IMR-90 (cell line): ENCODE data around the gene CPNE2. TPM values are rescaled to one million over a fixed set of nuclear protein-coding genes. Genes with fewer than 3 reads are reported as not detected.

Experiments used
- ATAC-seq: fragments of 200-7000 bp; cut with Tn5 transposase; 2 replicates; pipeline ENCODE4 v1.9.1; 2020; ENCODE audit warnings: low read depth, mild to moderate bottlenecking, moderate library complexity
- BruUV-seq: library from RNA; stranded (reverse); fragments of 400-500 nt; replicated peaks from 2 replicates; lab custom pipeline; 2021; lab: Mats Ljungman, UMichigan
- CTCF ChIA-PET: fragments of 300-600 bp; formaldehyde crosslinking; extraction: SDS; loops from one replicate; lab custom pipeline; 2021; ENCODE audit warnings: antibody characterized with exemption; lab: Yijun Ruan, JAX
- POLR2A ChIA-PET: fragments of 300-600 bp; sonication (Branson Sonifier 250); formaldehyde crosslinking; loops from one replicate; lab custom pipeline; 2022; ENCODE audit warnings: antibody characterized with exemption; ENCODE audit not compliant: unreplicated experiment; lab: Charles Lee
- DNase-seq: peaks from one replicate; pipeline ENCODE4 v3.0.0; 2013
- H2AFZ ChIP-seq: replicated peaks from 2 replicates; pipeline ENCODE3; 2013; ENCODE audit warnings: low read length, mild to moderate bottlenecking; ENCODE audit not compliant: poor library complexity
- H2AK5ac ChIP-seq: 2 replicates; pipeline ENCODE4 v1.6.1; 2013; ENCODE audit warnings: low read depth, low read length, inconsistent platforms
- H2AK9ac ChIP-seq: replicated peaks from 2 replicates; pipeline ENCODE3; 2013; ENCODE audit warnings: mild to moderate bottlenecking, low read depth, low read length, moderate library complexity; ENCODE audit not compliant: poor library complexity
- H2BK120ac ChIP-seq: 2 replicates; pipeline ENCODE4 v1.6.1; 2013; ENCODE audit warnings: low read depth, low read length, inconsistent platforms
- H2BK15ac ChIP-seq: 3 replicates; pipeline ENCODE4 v1.6.1; 2013; ENCODE audit warnings: low read depth, low read length, inconsistent platforms
- H2BK20ac ChIP-seq: 2 replicates; pipeline ENCODE4 v1.6.1; 2013; ENCODE audit warnings: low read depth, mild to moderate bottlenecking, inconsistent platforms, low read length, moderate library complexity
- H2BK5ac ChIP-seq: 2 replicates; pipeline ENCODE4 v1.6.1; 2013; ENCODE audit warnings: mild to moderate bottlenecking, low read depth, low read length, inconsistent platforms; ENCODE audit not compliant: poor library complexity, severe bottlenecking
- H3K14ac ChIP-seq: replicated peaks from 2 replicates; pipeline ENCODE4 v1.6.1; 2013; ENCODE audit warnings: low read depth, low read length, inconsistent platforms
- H3K18ac ChIP-seq: 2 replicates; pipeline ENCODE4 v1.6.1; 2013; ENCODE audit warnings: low read depth, low read length, control low read depth
- H3K23ac ChIP-seq: 2 replicates; pipeline ENCODE4 v1.6.1; 2013; ENCODE audit warnings: low read depth, low read length, inconsistent platforms
- H3K27ac ChIP-seq: 2 replicates; pipeline ENCODE4 v1.5.1; 2013; ENCODE audit warnings: mild to moderate bottlenecking, control low read depth, low read length; ENCODE audit not compliant: insufficient read depth
- H3K27me3 ChIP-seq: 2 replicates; pipeline ENCODE4 v1.6.1; 2013; ENCODE audit warnings: low read length; ENCODE audit not compliant: control insufficient read depth, insufficient read depth
- H3K36me3 ChIP-seq: 2 replicates; pipeline ENCODE4 v1.6.1; 2013; ENCODE audit warnings: low read length, mixed read lengths; ENCODE audit not compliant: control insufficient read depth, insufficient read depth
- H3K4ac ChIP-seq: 2 replicates; pipeline ENCODE4 v1.6.1; 2013; ENCODE audit warnings: low read depth, low read length, inconsistent platforms
- H3K4me1 ChIP-seq: 2 replicates; pipeline ENCODE4 v1.6.1; 2013; ENCODE audit warnings: low read length, mixed read lengths; ENCODE audit not compliant: control insufficient read depth, insufficient read depth
- H3K4me2 ChIP-seq: 2 replicates; pipeline ENCODE4 v1.6.1; 2013; ENCODE audit warnings: low read depth, mild to moderate bottlenecking, control low read depth, low read length, moderate library complexity
- H3K4me3 ChIP-seq: 2 replicates; pipeline ENCODE4 v1.5.1; 2013; ENCODE audit warnings: low read depth, mild to moderate bottlenecking, control low read depth, low read length, moderate library complexity; ENCODE audit not compliant: insufficient read depth
- H3K56ac ChIP-seq: 2 replicates; pipeline ENCODE4 v1.6.1; 2013; ENCODE audit warnings: low read length, inconsistent platforms; ENCODE audit not compliant: insufficient read depth; ENCODE audit errors: extremely low read depth
- H3K79me1 ChIP-seq, 2 experiments: 2 replicates each; pipeline ENCODE4 v1.6.1; 2013; ENCODE audit warnings: low read length in 2 of 2, inconsistent platforms in 1 of 2, low read depth in 1 of 2
- H3K9ac ChIP-seq: 2 replicates; pipeline ENCODE4 v1.6.1; 2013; ENCODE audit warnings: low read depth, low read length, control low read depth
- H3K9me1 ChIP-seq: 2 replicates; pipeline ENCODE4 v1.6.1; 2013; ENCODE audit warnings: low read length, inconsistent platforms; ENCODE audit not compliant: insufficient read depth
- H3K9me3 ChIP-seq: 2 replicates; pipeline ENCODE4 v1.6.1; 2013; ENCODE audit warnings: low read length; ENCODE audit not compliant: control insufficient read depth, insufficient read depth
- H4K20me1 ChIP-seq: 2 replicates; pipeline ENCODE4 v1.6.1; 2013; ENCODE audit warnings: low read length, inconsistent platforms; ENCODE audit not compliant: insufficient read depth
- H4K5ac ChIP-seq: 2 replicates; pipeline ENCODE4 v1.6.1; 2013; ENCODE audit warnings: mild to moderate bottlenecking, low read depth, low read length, control low read depth
- H4K8ac ChIP-seq, 2 experiments: 2 replicates each; pipeline ENCODE4 v1.6.1; 2013; ENCODE audit warnings: low read depth in 2 of 2, low read length in 2 of 2, control low read depth in 1 of 2, inconsistent platforms in 1 of 2
- H4K91ac ChIP-seq: 2 replicates; pipeline ENCODE4 v1.6.1; 2013; ENCODE audit warnings: low read depth, low read length, inconsistent platforms; ENCODE audit not compliant: insufficient read depth
- BHLHE40 ChIP-seq: fragments of 150-350 bp; IDR thresholded peaks from 2 replicates; pipeline ENCODE4 v1.6.1; 2016; ENCODE audit warnings: mild to moderate bottlenecking, low read depth, low read length
- CEBPB ChIP-seq: IDR thresholded peaks from 2 replicates; pipeline ENCODE4 v1.6.1; 2012; ENCODE audit warnings: low read depth, low read length, improper control_type of control experiment
- CHD1 ChIP-seq: IDR thresholded peaks from 2 replicates; pipeline ENCODE4 v1.6.1; 2012; ENCODE audit warnings: low read depth, low read length, improper control_type of control experiment
- CTCF ChIP-seq: conservative IDR thresholded peaks from 2 replicates; pipeline ENCODE4 v1.5.1; 2012; ENCODE audit warnings: mild to moderate bottlenecking, low read depth, low read length, improper control_type of control experiment
- ELK1 ChIP-seq: fragments of 150-350 bp; IDR thresholded peaks from 2 replicates; pipeline ENCODE4 v1.6.1; 2016; ENCODE audit warnings: low read depth, mild to moderate bottlenecking, low read length, moderate library complexity, borderline replicate concordance
- FOS ChIP-seq: fragments of 150-350 bp; IDR thresholded peaks from 2 replicates; pipeline ENCODE4 v1.6.1; 2016; ENCODE audit warnings: low read depth, low read length
- MAFK ChIP-seq: IDR thresholded peaks from 2 replicates; pipeline ENCODE4 v1.6.1; 2012; ENCODE audit warnings: low read depth, low read length, improper control_type of control experiment
- MAZ ChIP-seq: IDR thresholded peaks from 2 replicates; pipeline ENCODE4 v1.6.1; 2012; ENCODE audit warnings: low read depth, mild to moderate bottlenecking, low read length, improper control_type of control experiment, moderate library complexity, borderline replicate concordance
- NFE2L2 ChIP-seq: fragments of 150-350 bp; IDR thresholded peaks from 2 replicates; pipeline ENCODE4 v1.6.1; 2016; ENCODE audit warnings: low read depth, mild to moderate bottlenecking, low read length
- POLR2A ChIP-seq: IDR thresholded peaks from 2 replicates; pipeline ENCODE4 v1.6.1; 2012; ENCODE audit warnings: mild to moderate bottlenecking, low read depth, low read length
- RAD21 ChIP-seq: IDR thresholded peaks from 2 replicates; pipeline ENCODE4 v1.6.1; 2012; ENCODE audit warnings: low read length, improper control_type of control experiment
- RCOR1 ChIP-seq: IDR thresholded peaks from 2 replicates; pipeline ENCODE4 v1.6.1; 2012; ENCODE audit warnings: mild to moderate bottlenecking, low read length, improper control_type of control experiment; ENCODE audit not compliant: insufficient replicate concordance
- RFX5 ChIP-seq: IDR thresholded peaks from 2 replicates; pipeline ENCODE4 v1.8.0; 2012; ENCODE audit warnings: low read depth, mild to moderate bottlenecking, low read length, moderate library complexity
- SMC3 ChIP-seq: fragments of 150-350 bp; IDR thresholded peaks from 2 replicates; pipeline ENCODE4 v1.6.1; 2016; ENCODE audit warnings: low read depth, mild to moderate bottlenecking, antibody characterized with exemption, low read length, moderate library complexity
- WGBS, 2 experiments: methylation state at CpG; one replicate each; pipeline versions ENCODE4 v1.1.5 to v1.1.7; 2013; ENCODE audit warnings: missing lambda C conversion rate in 2 of 2; ENCODE audit not compliant: insufficient read length in 1 of 2; ENCODE audit errors: extremely low coverage in 2 of 2; 5-methylcytosine and 5-hydroxymethylcytosine counted together
- dilution Hi-C: fragments of 300-500 bp; cut with HindIII; formaldehyde crosslinking; loops from one replicate; pipeline ENCODE4 v1.14.3; 2018; ENCODE audit warnings: low sequenced_read_pairs; ENCODE audit not compliant: unreplicated experiment
- in situ Hi-C: fragments of 300-500 bp; cut with MboI; formaldehyde crosslinking; loops from 3 replicates; pipeline ENCODE4 v1.14.3; 2019; ENCODE audit warnings: low sequenced_read_pairs, inconsistent platforms, mixed read lengths
- intact Hi-C: fragments of 100-400 bp; cut with micrococcal nuclease; formaldehyde crosslinking; loops from 2 replicates; pipeline ENCODE4 v1.10.0; 2022
- polyA plus RNA-seq, 3 experiments: library from polyadenylated mRNA; depleted of rRNA; stranded (reverse); fragments of >200 nt; gene quantifications; 2 replicates each; pipeline ENCODE4 v1.2.3, GENCODE V29; 2012; ENCODE audit warnings: low replicate concordance in 1 of 3
- total RNA-seq: library from RNA; depleted of rRNA; stranded (reverse); fragments of >200 nt; gene quantifications from 2 replicates; pipeline ENCODE4 v1.2.3, GENCODE V29; 2012
- TF ChIP-seq, protein P1 (sequence below): fragments of 150-350 bp; IDR thresholded peaks from 2 replicates; pipeline ENCODE4 v1.6.1; 2017; ENCODE audit warnings: mild to moderate bottlenecking, antibody characterized with exemption, low read length, low read depth

CPNE2 gene
- total and polyA plus RNA-seq, 2 of the 4 experiments (the other 2 are of a cell fraction): 15.4 to 48.0 TPM

GRCh38 chr16:57096192-57096591, 3.8 kb downstream of the CPNE2 start:
- Histone ChIP-seq H3K79me1 (peaks cover 18 to 47% of the 10 kb centered on the region in 2 experiments; a peak in 3 of 4 replicates), H2AFZ (no peak overlapping the region), H3K4me2 (no peak overlapping the region), H2BK5ac (no peak overlapping the region), H4K91ac (no peak overlapping the region), H2BK20ac (no peak overlapping the region), H3K4me3 (no peak overlapping the region), H3K4ac (no peak overlapping the region), H4K5ac (no peak overlapping the region), H2BK120ac (no peak overlapping the region), H3K36me3 (no peaks in the 10 kb centered on the region), H2AK5ac (no peak overlapping the region), H3K14ac (no peak overlapping the region), H3K4me1 (peaks cover 3% of the 10 kb centered on the region; the same call in 1 of the 2 replicates), H2BK15ac (no peak overlapping the region), H3K18ac (no peak overlapping the region), H4K8ac (no peak overlapping the region), H3K23ac (no peak overlapping the region), H4K20me1 (peaks cover 13% of the 10 kb centered on the region), H3K27me3 (no peaks in the 10 kb centered on the region), H3K9me3 (no peaks in the 10 kb centered on the region), H2AK9ac (no peak overlapping the region), H3K27ac (no peak overlapping the region), H3K9me1 (peaks cover 8% of the 10 kb centered on the region; the same call in 1 of the 2 replicates), H3K56ac (no peak overlapping the region), H3K9ac (no peak overlapping the region)
- no peak for ATAC-seq
- POLR2A ChIA-PET: no interaction called here
- in situ Hi-C loops (no loop called here), dilution Hi-C loops (no loop called here), intact Hi-C loops (no loop called here)
- DNase-seq: no peak
- no TSS peak for BruUV-seq
- no CpG with 5 or more reads among the region's 3 CpGs for whole genome bisulfite sequencing, 2 experiments
- TF ChIP-seq CEBPB (no peak), NFE2L2 (no peak), CTCF (no peak), MAZ (no peak), ELK1 (no peak), CHD1 (no peak), BHLHE40 (no peak), SMC3 (no peak), FOS (no peak), MAFK (no peak), RFX5 (no peak), RAD21 (no peak), POLR2A (no peak), RCOR1 (no peak)
- TF ChIP-seq, protein P1, sequence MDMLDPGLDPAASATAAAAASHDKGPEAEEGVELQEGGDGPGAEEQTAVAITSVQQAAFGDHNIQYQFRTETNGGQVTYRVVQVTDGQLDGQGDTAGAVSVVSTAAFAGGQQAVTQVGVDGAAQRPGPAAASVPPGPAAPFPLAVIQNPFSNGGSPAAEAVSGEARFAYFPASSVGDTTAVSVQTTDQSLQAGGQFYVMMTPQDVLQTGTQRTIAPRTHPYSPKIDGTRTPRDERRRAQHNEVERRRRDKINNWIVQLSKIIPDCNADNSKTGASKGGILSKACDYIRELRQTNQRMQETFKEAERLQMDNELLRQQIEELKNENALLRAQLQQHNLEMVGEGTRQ: no peak
- CTCF ChIA-PET: interaction anchor here (1.5 kb wide), 1 partner anchor 12 kb away, joined by 7 read pairs; no protein-coding TSS in a partner anchor
